Esophagus muscularis mucosa (tissue), 3 donors: ENCODE data around the gene PEX11A.

Experiments
- EP300 ChIP-seq: sonication (generic); formaldehyde crosslinking; IDR thresholded peaks from one replicate; pipeline ENCODE4 v1.6.1; 2017; ENCODE audit warnings: antibody characterized with exemption
- TF ChIP-seq, protein P1 (sequence below), 3 experiments: fragments of 200-600 bp in 2 of 3; fragments of 450-650 bp in 1 of 3; sonication (generic) in 2 of 3; IDR thresholded peaks; one replicate each; pipeline ENCODE4 v1.5.1; 2017 to 2019; ENCODE audit warnings: antibody characterized with exemption in 3 of 3, mild to moderate bottlenecking in 2 of 3, moderate library complexity in 1 of 3

DNA sequence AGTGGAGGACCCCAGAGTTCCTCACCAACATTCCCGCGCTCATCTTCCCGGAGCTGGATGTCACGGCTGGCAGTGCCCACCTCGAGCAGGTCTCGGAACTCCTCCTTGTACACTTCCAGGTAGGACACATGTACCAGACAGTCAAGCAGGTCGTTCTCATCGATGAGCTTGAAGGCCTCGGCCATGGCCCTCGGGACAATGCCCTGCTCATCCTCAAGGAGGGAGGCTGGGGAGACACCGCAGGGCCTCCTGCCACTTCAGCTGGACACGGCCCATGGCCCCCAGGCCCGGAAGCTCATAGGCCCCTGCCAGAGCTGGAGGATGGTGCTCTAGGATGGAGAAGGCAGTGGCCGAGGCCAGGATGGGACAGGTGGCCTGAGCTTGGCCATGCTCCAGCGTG, 40.8 kb downstream of the PEX11A start:
- TF ChIP-seq, protein P1, sequence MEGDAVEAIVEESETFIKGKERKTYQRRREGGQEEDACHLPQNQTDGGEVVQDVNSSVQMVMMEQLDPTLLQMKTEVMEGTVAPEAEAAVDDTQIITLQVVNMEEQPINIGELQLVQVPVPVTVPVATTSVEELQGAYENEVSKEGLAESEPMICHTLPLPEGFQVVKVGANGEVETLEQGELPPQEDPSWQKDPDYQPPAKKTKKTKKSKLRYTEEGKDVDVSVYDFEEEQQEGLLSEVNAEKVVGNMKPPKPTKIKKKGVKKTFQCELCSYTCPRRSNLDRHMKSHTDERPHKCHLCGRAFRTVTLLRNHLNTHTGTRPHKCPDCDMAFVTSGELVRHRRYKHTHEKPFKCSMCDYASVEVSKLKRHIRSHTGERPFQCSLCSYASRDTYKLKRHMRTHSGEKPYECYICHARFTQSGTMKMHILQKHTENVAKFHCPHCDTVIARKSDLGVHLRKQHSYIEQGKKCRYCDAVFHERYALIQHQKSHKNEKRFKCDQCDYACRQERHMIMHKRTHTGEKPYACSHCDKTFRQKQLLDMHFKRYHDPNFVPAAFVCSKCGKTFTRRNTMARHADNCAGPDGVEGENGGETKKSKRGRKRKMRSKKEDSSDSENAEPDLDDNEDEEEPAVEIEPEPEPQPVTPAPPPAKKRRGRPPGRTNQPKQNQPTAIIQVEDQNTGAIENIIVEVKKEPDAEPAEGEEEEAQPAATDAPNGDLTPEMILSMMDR (IDR thresholded peaks at IDR 0.05) = no peak
- no peak for TF ChIP-seq EP300
